HUES48 (cell line): Measurements from ENCODE around the gene LIMS1.
A peak's percentile ranks its signal among the peaks of the same experiment; 100 is the strongest.
"Not testable (repeated sequence)": the region's sequence is repeated elsewhere in the genome, so short reads cannot be mapped to it uniquely, and the experiment has no call there.

Source experiments
- H3K27ac ChIP-seq: one replicate; pipeline ENCODE4 v1.7.0; 2013; ENCODE audit warnings: low read depth, low read length, inconsistent platforms
- H3K27me3 ChIP-seq: 2 replicates; pipeline ENCODE4 v1.6.1; 2013; ENCODE audit warnings: mild to moderate bottlenecking, low read length; ENCODE audit not compliant: control insufficient read depth, insufficient read depth
- H3K36me3 ChIP-seq: 2 replicates; pipeline ENCODE4 v1.6.1; 2013; ENCODE audit warnings: low read length; ENCODE audit not compliant: control insufficient read depth, insufficient read depth
- H3K4me1 ChIP-seq: 2 replicates; pipeline ENCODE4 v1.6.1; 2013; ENCODE audit warnings: mild to moderate bottlenecking, low read length; ENCODE audit not compliant: control insufficient read depth, insufficient read depth
- H3K4me3 ChIP-seq: 2 replicates; pipeline ENCODE4 v1.5.1; 2013; ENCODE audit warnings: mild to moderate bottlenecking, low read depth, low read length
- H3K9ac ChIP-seq: 2 replicates; pipeline ENCODE4 v1.6.1; 2013; ENCODE audit warnings: mild to moderate bottlenecking, low read depth, low read length, moderate library complexity
- H3K9me3 ChIP-seq: 2 replicates; pipeline ENCODE4 v1.6.1; 2013; ENCODE audit warnings: low read length; ENCODE audit not compliant: control insufficient read depth, insufficient read depth

The LIMS1 gene, protein sequence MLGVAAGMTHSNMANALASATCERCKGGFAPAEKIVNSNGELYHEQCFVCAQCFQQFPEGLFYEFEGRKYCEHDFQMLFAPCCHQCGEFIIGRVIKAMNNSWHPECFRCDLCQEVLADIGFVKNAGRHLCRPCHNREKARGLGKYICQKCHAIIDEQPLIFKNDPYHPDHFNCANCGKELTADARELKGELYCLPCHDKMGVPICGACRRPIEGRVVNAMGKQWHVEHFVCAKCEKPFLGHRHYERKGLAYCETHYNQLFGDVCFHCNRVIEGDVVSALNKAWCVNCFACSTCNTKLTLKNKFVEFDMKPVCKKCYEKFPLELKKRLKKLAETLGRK

DNA sequence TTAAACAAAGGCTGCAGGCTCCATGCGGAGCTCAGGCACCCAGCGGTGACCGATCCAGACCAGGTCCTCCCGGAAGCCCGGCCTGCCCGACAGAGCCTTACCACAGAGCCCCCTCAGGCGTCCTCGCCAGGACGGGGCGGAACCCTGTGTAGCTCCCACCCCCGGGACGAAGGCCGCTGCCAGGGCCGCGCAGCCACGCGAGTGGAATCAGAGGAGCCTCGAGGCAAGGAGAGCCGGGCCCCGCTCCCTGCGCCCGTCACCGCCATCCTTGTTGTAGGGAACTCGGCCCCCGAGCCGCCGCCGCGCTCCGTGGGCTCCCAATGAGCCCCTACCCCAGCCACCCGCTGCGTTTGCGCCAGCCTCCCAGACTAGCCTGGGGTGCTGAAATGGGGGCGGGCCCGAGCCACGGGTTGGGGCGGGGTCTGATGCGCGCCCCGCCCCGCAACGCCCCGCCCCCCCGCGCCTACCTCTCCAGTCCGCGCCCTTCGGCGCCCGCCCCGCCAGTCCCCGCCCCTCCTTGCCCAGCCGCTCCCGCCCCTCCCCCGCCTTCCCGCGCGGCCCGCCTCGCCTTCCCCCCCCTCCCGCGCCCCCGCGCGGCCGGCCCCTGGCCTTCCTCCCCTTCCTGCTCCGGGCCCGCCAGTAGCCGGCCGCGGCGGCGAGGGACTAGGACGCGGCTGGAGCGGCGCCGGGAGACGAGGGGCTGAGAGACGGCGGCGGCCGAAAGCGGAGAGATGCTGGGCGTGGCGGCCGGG lies at the start of gene LIMS1:
Gene LIMS1 (plus strand): TSS at position 639 of the 752 bp plus-strand sequence. CDS start 93 bp downstream, at position 732.
- peak within 1 kb of the TSS; percentile 91 for H3K27ac ChIP-seq
- peak within 1 kb of the TSS; percentile 87 for H3K4me3 ChIP-seq
- H3K9ac ChIP-seq = peak within 1 kb of the TSS; percentile 81
- H3K36me3 ChIP-seq = no peaks in the 10 kb centered on the region
- H3K4me1 ChIP-seq = peaks cover 20% of the 10 kb centered on the region
- H3K9me3 ChIP-seq = no peaks in the 10 kb centered on the region
- H3K27me3 ChIP-seq = peaks cover 10% of the 10 kb centered on the region

DNA sequence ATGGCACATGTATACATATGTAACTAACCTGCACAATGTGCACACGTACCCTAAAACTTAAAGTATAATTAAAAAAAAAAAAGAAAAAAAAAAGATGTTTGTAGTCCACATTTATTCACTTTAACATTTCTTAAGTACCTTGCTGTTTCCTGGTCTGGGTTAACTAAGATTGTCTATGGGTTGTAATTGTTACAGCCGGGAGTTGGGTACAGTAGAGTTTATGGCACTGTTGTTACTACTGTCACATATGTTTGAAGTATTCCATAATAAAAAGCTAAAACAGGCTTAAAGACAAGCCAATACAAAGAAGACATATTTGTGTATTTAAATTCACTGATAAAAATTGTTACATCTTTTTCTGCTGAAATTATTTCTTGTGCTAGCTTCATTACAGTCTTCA lies 49.0 kb upstream of the LIMS1 start:
- Histone ChIP-seq H3K27ac (no peak overlapping the region), H3K4me3 (no peak overlapping the region), H3K9ac (no peak overlapping the region), H3K27me3 (no peaks in the 10 kb centered on the region), H3K9me3 (no peaks in the 10 kb centered on the region), H3K36me3 (peaks cover 86% of the 10 kb centered on the region), H3K4me1 (no peaks in the 10 kb centered on the region)

DNA sequence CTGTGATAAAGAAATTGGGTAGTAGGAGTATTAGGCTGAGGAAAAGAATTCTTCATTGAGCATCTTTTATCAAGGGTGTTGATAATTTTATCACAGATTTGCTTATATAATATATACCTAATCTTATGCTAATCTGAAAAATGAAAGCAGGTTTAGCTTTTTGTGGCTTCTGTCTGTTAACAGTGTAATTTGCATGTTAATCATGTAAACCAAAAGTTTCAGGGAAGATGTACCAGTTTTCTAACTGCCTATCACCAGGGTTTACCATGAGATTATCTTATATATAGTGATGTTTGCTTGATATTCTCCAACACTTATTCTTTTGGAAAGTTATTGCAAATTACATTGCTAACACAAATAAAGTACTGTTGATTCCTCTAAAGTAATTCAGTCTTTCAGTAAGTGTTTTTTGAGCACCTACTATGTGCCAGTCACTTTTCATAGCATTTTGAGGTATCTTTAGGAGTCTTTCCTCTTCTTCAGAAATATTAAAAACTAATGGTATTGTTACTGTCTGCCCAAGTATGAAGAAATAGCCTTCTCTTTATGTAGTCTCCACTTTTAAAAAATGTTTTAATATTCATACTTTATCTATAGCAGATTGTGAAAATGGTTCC lies 43.7 kb upstream of the LIMS1 start:
- Histone ChIP-seq H3K9ac (no peak overlapping the region), H3K27ac (no peak overlapping the region), H3K4me1 (no peaks in the 10 kb centered on the region), H3K27me3 (no peaks in the 10 kb centered on the region), H3K4me3 (no peak overlapping the region), H3K36me3 (peaks cover 94% of the 10 kb centered on the region), H3K9me3 (no peaks in the 10 kb centered on the region)

DNA sequence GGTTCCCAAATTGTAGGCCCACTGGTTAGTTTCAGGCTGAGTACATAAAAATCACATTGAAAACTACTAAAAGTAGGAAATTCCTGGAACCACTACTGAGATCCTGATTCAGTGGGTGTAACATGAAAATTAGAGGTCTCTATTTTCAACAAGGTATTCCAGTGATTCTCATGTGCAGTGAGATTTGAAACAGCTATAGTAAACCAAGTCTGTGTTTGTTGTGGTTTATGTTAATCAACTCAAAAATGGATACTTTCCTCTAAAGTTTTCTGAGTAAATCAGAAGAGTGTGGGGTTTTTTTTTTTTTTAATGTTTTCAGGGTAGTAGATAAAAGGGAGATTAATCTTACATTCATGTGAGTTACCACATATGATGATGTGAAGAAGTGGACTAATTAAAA lies 42.4 kb upstream of the LIMS1 start:
- Histone ChIP-seq H3K9ac (no peak overlapping the region), H3K4me1 (no peaks in the 10 kb centered on the region), H3K27me3 (no peaks in the 10 kb centered on the region), H3K9me3 (no peaks in the 10 kb centered on the region), H3K36me3 (peaks cover 87% of the 10 kb centered on the region), H3K4me3 (no peak overlapping the region), H3K27ac (no peak overlapping the region)

DNA sequence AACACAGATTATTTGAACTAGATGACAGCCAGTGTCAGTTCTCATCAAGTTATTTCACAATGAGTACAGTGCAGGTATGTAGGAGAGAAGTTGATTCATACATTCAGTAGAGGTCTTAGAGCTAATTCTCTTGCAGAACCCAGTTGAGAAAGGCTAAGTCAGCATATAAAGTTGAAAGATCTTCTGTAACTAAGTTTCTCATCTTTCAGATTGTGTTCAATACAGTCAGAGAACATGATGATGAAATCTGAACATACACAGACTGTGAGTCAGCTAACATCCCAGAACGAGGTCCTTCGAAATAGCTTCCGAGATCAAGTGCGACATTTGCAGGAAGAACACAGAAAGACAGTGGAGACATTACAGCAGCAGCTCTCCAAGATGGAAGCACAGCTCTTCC lies 41.9 kb upstream of the LIMS1 start:
- Histone ChIP-seq H3K9me3 (no peaks in the 10 kb centered on the region), H3K4me1 (no peaks in the 10 kb centered on the region), H3K36me3 (peaks cover 85% of the 10 kb centered on the region), H3K4me3 (no peak overlapping the region), H3K9ac (no peak overlapping the region), H3K27ac (no peak overlapping the region), H3K27me3 (no peaks in the 10 kb centered on the region)

DNA sequence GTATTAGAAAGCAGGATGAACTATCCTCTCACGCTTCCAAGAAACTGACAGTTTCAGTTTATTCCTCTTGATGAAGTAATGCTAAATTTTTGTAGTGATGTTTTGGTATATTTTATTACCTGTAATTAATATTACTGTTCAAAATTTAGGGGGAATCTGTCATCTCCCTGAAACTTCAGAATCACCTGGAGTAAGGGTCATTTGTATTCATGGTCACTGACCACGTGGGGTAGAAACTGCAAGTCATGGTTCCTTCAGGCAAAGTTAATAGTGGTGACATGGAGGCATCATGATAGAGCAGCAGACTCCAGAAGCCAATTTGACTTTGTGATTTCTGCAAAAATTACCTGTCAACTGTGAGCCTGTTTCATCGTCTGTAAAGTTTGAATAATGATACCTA lies 38.1 kb upstream of the LIMS1 start:
- not testable (repeated sequence) for H3K4me1 ChIP-seq, H3K4me3 ChIP-seq, H3K9me3 ChIP-seq, H3K27ac ChIP-seq, H3K9ac ChIP-seq, H3K27me3 ChIP-seq
- H3K36me3 ChIP-seq = peaks cover 65% of the 10 kb centered on the region

DNA sequence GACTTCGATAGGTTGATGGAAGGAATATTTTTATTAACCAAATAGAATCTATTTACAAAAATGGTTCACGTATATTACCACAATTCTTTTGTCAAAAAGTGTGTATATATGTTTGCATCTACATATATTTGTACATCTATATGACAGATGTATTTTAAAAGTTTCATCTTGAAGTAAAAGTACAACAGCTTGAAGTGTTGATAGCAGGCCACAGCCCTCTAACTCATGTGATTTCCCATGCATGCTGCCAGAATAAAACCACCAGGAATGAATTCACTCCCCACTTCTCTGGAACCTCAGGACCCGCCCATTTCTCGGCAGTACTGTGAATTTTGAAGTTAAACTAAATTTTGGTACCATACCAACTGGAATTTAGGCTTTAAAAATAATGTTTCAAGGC lies 26.6 kb upstream of the LIMS1 start:
- H3K9me3 ChIP-seq, H3K27ac ChIP-seq, H3K4me1 ChIP-seq, H3K27me3 ChIP-seq, H3K4me3 ChIP-seq, H3K9ac ChIP-seq: not testable (repeated sequence)
- H3K36me3 ChIP-seq = peaks cover 21% of the 10 kb centered on the region

DNA sequence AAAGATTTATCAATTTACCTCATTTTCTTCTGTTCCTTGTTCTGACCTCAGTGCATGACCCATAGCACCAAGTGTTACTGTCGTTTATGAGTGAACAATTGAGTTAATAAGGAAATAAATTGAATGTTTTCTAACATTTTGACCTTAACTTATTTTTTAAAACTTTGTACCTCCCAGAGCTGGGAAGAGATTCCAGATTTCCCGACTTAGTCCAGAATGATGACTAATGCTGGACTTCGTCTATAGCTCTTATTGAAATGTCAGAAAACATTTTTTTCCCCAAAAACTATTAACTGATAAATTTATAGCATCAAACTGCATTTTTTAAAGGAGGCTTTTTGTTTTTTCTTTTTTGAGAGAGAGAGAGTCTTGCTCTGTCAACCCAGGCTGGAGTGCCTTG lies 21.8 kb upstream of the LIMS1 start:
- not testable (repeated sequence) for H3K9me3 ChIP-seq, H3K36me3 ChIP-seq, H3K27me3 ChIP-seq, H3K27ac ChIP-seq, H3K9ac ChIP-seq, H3K4me3 ChIP-seq, H3K4me1 ChIP-seq

DNA sequence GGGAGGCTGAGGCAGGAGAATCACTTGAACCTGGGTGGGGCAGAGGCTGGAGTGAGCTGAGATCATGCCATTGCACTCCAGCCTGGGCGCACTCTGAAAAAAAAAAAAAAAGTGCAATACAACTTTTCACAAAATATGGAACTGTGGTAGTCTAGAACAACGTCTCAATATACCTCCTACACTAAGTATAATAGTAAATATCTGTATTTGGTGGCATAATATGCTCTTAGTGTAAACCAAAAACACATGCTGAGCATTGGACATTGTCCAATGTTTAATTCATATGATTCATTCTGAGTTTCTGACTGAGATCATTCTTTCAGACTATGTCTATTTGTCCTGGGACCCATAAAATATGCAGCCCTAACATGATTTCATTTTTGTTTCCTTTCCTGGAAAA lies 19.8 kb upstream of the LIMS1 start:
- H3K9ac ChIP-seq, H3K4me3 ChIP-seq, H3K36me3 ChIP-seq, H3K4me1 ChIP-seq, H3K9me3 ChIP-seq, H3K27ac ChIP-seq, H3K27me3 ChIP-seq: not testable (repeated sequence)

DNA sequence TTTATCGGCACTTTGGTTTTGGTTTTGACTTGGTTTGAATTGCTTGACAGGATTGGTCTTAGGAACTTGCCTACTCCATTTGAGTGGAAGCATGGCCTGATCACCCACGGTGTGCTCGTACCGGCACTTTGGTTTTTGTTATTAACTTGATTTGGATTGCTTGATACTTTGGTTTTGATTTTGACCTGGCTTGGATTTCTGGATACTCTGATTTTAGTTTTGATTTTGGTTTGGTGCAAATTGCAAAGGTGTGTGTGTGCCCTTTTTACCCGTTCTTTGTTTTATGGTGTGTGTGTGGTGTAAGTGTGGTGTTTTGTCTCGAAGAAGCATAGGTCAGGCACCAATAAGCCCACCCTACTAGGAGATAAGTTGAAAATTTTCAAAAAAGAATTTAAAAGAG lies 9.6 kb upstream of the LIMS1 start:
- H3K9me3 ChIP-seq, H3K27me3 ChIP-seq: not testable (repeated sequence)

DNA sequence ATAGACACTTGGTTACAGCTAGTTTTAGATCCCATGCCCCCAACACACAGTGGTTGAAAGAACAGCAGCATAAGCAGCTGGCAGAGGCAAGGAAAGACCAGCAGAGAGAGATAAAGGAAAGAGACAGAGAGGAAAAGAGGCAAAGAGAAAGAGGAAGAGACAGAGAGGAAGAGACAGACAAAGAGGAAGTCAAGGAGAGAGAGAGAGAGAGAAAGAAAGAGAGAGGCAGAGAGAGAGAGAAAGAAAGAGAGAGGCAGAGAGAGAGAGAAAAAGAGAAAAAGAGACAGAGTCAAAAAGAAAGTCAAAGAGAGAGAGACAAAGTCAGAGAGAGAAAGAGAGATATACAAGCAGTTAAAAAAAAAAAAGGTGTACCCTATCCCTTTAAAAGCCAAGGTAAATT lies 9.0 kb upstream of the LIMS1 start:
- H3K27me3 ChIP-seq, H3K4me3 ChIP-seq, H3K27ac ChIP-seq, H3K4me1 ChIP-seq, H3K36me3 ChIP-seq, H3K9me3 ChIP-seq, H3K9ac ChIP-seq: not testable (repeated sequence)

More for the DNA sequence above, 9.6 kb upstream of the LIMS1 start:
- not testable (repeated sequence) for H3K27ac ChIP-seq, H3K4me3 ChIP-seq, H3K4me1 ChIP-seq, H3K36me3 ChIP-seq, H3K9ac ChIP-seq
